ENCODE measurements around the gene EGR4. TPM values are rescaled to one million over a fixed set of nuclear protein-coding genes. Genes with fewer than 3 reads are reported as not detected.

The EGR4 gene
- polyA plus RNA-seq, 2 donors: not detected

GRCh38 chr2:73291461-73292315, 1.7 kb downstream of the EGR4 start:
- peaks cover 11 to 21% of the 10 kb centered on the region in 2 donors for H3K4me1 ChIP-seq (ENCODE audit: control insufficient read depth in 2 of 2, insufficient read depth in 2 of 2, low read length in 1 of 2)
- H3K36me3 ChIP-seq (ENCODE audit: control insufficient read depth in 2 of 2, insufficient read depth in 2 of 2, low read length in 1 of 2): no peaks in the 10 kb centered on the region
- H3K27ac ChIP-seq (ENCODE audit: low read depth in 2 of 2, low read length in 1 of 2): no peak overlapping the region
- WGBS, 2 donors: 3 to 4% methylated on average over 80 to 82 of the region's 82 CpGs
- peaks cover 0 to 7% of the 10 kb centered on the region in 2 donors for H3K9me3 ChIP-seq (ENCODE audit: control insufficient read depth in 2 of 2, insufficient read depth in 1 of 2, low read depth in 1 of 2, low read length in 1 of 2)
- peaks cover 4 to 19% of the 10 kb centered on the region in 2 donors for H3K27me3 ChIP-seq (ENCODE audit: control insufficient read depth in 1 of 2, insufficient read depth in 2 of 2, low read length in 2 of 2)
- H3K4me3 ChIP-seq (ENCODE audit: low read depth in 1 of 2, low read length in 2 of 2): no peak overlapping the region

- Histone ChIP-seq H3K4me3 (ENCODE audit: low read depth in 1 of 2, low read length in 2 of 2) (no peak overlapping the region), H3K27me3 (ENCODE audit: control insufficient read depth in 1 of 2, insufficient read depth in 2 of 2, low read length in 2 of 2) (peaks cover 7 to 19% of the 10 kb centered on the region in 2 donors), H3K36me3 (ENCODE audit: control insufficient read depth in 2 of 2, insufficient read depth in 2 of 2, low read length in 1 of 2) (no peaks in the 10 kb centered on the region), H3K4me1 (ENCODE audit: control insufficient read depth in 2 of 2, insufficient read depth in 2 of 2, low read length in 1 of 2) (peaks cover 11 to 21% of the 10 kb centered on the region in 2 donors), H3K9me3 (ENCODE audit: control insufficient read depth in 2 of 2, insufficient read depth in 1 of 2, low read depth in 1 of 2, low read length in 1 of 2) (peaks cover 0 to 7% of the 10 kb centered on the region in 2 donors), H3K27ac (ENCODE audit: low read depth in 2 of 2, low read length in 1 of 2) (no peak overlapping the region)
- WGBS, 2 donors: 3 to 5% methylated on average over 33 to 34 of the region's 34 CpGs
Observed at GRCh38 chr2:73291093-73291460, 2.3 kb downstream of the EGR4 start.

GRCh38 chr2:73290049-73290839, 3.1 kb downstream of the EGR4 start:
- H3K4me3 ChIP-seq (ENCODE audit: low read depth in 1 of 2, low read length in 2 of 2): no peak overlapping the region

GRCh38 chr2:73289304-73289703, 4.0 kb downstream of the EGR4 start:
- no peak overlapping the region for H3K4me3 ChIP-seq (ENCODE audit: low read depth in 1 of 2, low read length in 2 of 2)
- H3K9me3 ChIP-seq (ENCODE audit: control insufficient read depth in 2 of 2, insufficient read depth in 1 of 2, low read depth in 1 of 2, low read length in 1 of 2): peaks cover 0 to 7% of the 10 kb centered on the region in 2 donors
- H3K36me3 ChIP-seq (ENCODE audit: control insufficient read depth in 2 of 2, insufficient read depth in 2 of 2, low read length in 1 of 2): no peaks in the 10 kb centered on the region
- peaks cover 15 to 29% of the 10 kb centered on the region in 2 donors for H3K4me1 ChIP-seq (ENCODE audit: control insufficient read depth in 2 of 2, insufficient read depth in 2 of 2, low read length in 1 of 2)
- H3K27ac ChIP-seq (ENCODE audit: low read depth in 2 of 2, low read length in 1 of 2): no peak overlapping the region
- peaks cover 9 to 19% of the 10 kb centered on the region in 2 donors for H3K27me3 ChIP-seq (ENCODE audit: control insufficient read depth in 1 of 2, insufficient read depth in 2 of 2, low read length in 2 of 2)

More at GRCh38 chr2:73290049-73290839, 3.1 kb downstream of the EGR4 start:
- 57 to 58% methylated on average over 6 of the region's 6 CpGs for WGBS, 2 donors
- H3K27ac ChIP-seq (ENCODE audit: low read depth in 2 of 2, low read length in 1 of 2): no peak overlapping the region
- no peaks in the 10 kb centered on the region for H3K36me3 ChIP-seq (ENCODE audit: control insufficient read depth in 2 of 2, insufficient read depth in 2 of 2, low read length in 1 of 2)
- H3K27me3 ChIP-seq (ENCODE audit: control insufficient read depth in 1 of 2, insufficient read depth in 2 of 2, low read length in 2 of 2): peaks cover 9 to 19% of the 10 kb centered on the region in 2 donors
- H3K9me3 ChIP-seq (ENCODE audit: control insufficient read depth in 2 of 2, insufficient read depth in 1 of 2, low read depth in 1 of 2, low read length in 1 of 2): peaks cover 0 to 7% of the 10 kb centered on the region in 2 donors
- H3K4me1 ChIP-seq (ENCODE audit: control insufficient read depth in 2 of 2, insufficient read depth in 2 of 2, low read length in 1 of 2): peaks cover 11 to 21% of the 10 kb centered on the region in 2 donors

GRCh38 chr2:73286134-73286655, 7.2 kb downstream of the EGR4 start:
- Histone ChIP-seq H3K9me3 (ENCODE audit: control insufficient read depth in 2 of 2, insufficient read depth in 1 of 2, low read depth in 1 of 2, low read length in 1 of 2) (peaks cover 0 to 2% of the 10 kb centered on the region in 2 donors), H3K27me3 (ENCODE audit: control insufficient read depth in 1 of 2, insufficient read depth in 2 of 2, low read length in 2 of 2) (peaks cover 0 to 5% of the 10 kb centered on the region in 2 donors), H3K4me3 (ENCODE audit: low read depth in 1 of 2, low read length in 2 of 2) (no peak overlapping the region), H3K4me1 (ENCODE audit: control insufficient read depth in 2 of 2, insufficient read depth in 2 of 2, low read length in 1 of 2) (peaks cover 9 to 11% of the 10 kb centered on the region in 2 donors), H3K36me3 (ENCODE audit: control insufficient read depth in 2 of 2, insufficient read depth in 2 of 2, low read length in 1 of 2) (no peaks in the 10 kb centered on the region), H3K27ac (ENCODE audit: low read depth in 2 of 2, low read length in 1 of 2) (no peak overlapping the region)
- 91 to 93% methylated on average over 3 of the region's 3 CpGs for WGBS, 2 donors

GRCh38 chr2:73285159-73285739, 8.1 kb downstream of the EGR4 start:
- no peaks in the 10 kb centered on the region for H3K36me3 ChIP-seq (ENCODE audit: control insufficient read depth in 2 of 2, insufficient read depth in 2 of 2, low read length in 1 of 2)
- peaks cover 9 to 11% of the 10 kb centered on the region in 2 donors for H3K4me1 ChIP-seq (ENCODE audit: control insufficient read depth in 2 of 2, insufficient read depth in 2 of 2, low read length in 1 of 2)
- no peak overlapping the region for H3K4me3 ChIP-seq (ENCODE audit: low read depth in 1 of 2, low read length in 2 of 2)
- no peak overlapping the region for H3K27ac ChIP-seq (ENCODE audit: low read depth in 2 of 2, low read length in 1 of 2)
- peaks cover 0 to 5% of the 10 kb centered on the region in 2 donors for H3K27me3 ChIP-seq (ENCODE audit: control insufficient read depth in 1 of 2, insufficient read depth in 2 of 2, low read length in 2 of 2)
- 43 to 45% methylated on average over 5 of the region's 5 CpGs for WGBS, 2 donors
- H3K9me3 ChIP-seq (ENCODE audit: control insufficient read depth in 2 of 2, insufficient read depth in 1 of 2, low read depth in 1 of 2, low read length in 1 of 2): no peaks in the 10 kb centered on the region

- H3K27me3 ChIP-seq (ENCODE audit: control insufficient read depth in 1 of 2, insufficient read depth in 2 of 2, low read length in 2 of 2): peaks cover 0 to 5% of the 10 kb centered on the region in 2 donors
Observed at GRCh38 chr2:73284296-73285158, 8.8 kb downstream of the EGR4 start, which contains the start of gene FBXO41. TSS of gene FBXO41 (minus strand) at chr2:73284478. CDS start at chr2:73269630, 14,848 bp downstream.

GRCh38 chr2:73283545-73284295, 9.6 kb downstream of the EGR4 start:
- WGBS, 2 donors: 3 to 4% methylated on average over 39 to 43 of the region's 43 CpGs

More at GRCh38 chr2:73284296-73285158, 8.8 kb downstream of the EGR4 start, which contains the start of gene FBXO41:
- peak within 1 kb of the TSS; percentile 40 to 51 for H3K4me3 ChIP-seq (ENCODE audit: low read depth in 1 of 2, low read length in 2 of 2)
- H3K9me3 ChIP-seq (ENCODE audit: control insufficient read depth in 2 of 2, insufficient read depth in 1 of 2, low read depth in 1 of 2, low read length in 1 of 2): no peaks in the 10 kb centered on the region
- H3K4me1 ChIP-seq (ENCODE audit: control insufficient read depth in 2 of 2, insufficient read depth in 2 of 2, low read length in 1 of 2): peaks cover 9 to 11% of the 10 kb centered on the region in 2 donors
- H3K36me3 ChIP-seq (ENCODE audit: control insufficient read depth in 2 of 2, insufficient read depth in 2 of 2, low read length in 1 of 2): no peaks in the 10 kb centered on the region
- WGBS, 2 donors: 1 to 2% methylated on average over 57 to 68 of the region's 69 CpGs
- H3K27ac ChIP-seq (ENCODE audit: low read depth in 2 of 2, low read length in 1 of 2): no peak within 1 kb of the TSS

More at GRCh38 chr2:73283545-73284295, 9.6 kb downstream of the EGR4 start:
- Histone ChIP-seq H3K27ac (ENCODE audit: low read depth in 2 of 2, low read length in 1 of 2) (no peak overlapping the region), H3K36me3 (ENCODE audit: control insufficient read depth in 2 of 2, insufficient read depth in 2 of 2, low read length in 1 of 2) (no peaks in the 10 kb centered on the region), H3K27me3 (ENCODE audit: control insufficient read depth in 1 of 2, insufficient read depth in 2 of 2, low read length in 2 of 2) (peaks cover 0 to 5% of the 10 kb centered on the region in 2 donors), H3K9me3 (ENCODE audit: control insufficient read depth in 2 of 2, insufficient read depth in 1 of 2, low read depth in 1 of 2, low read length in 1 of 2) (no peaks in the 10 kb centered on the region), H3K4me1 (ENCODE audit: control insufficient read depth in 2 of 2, insufficient read depth in 2 of 2, low read length in 1 of 2) (peaks cover 9 to 11% of the 10 kb centered on the region in 2 donors), H3K4me3 (ENCODE audit: low read depth in 1 of 2, low read length in 2 of 2) (peak overlapping the region; percentile 40 to 51)

Measured in esophagus (tissue), 2 donors.